Upper lobe of right lung (tissue), 1 donor: ENCODE measurements around the gene NBEA. TPM values are rescaled to one million over a fixed set of nuclear protein-coding genes. Genes with fewer than 3 reads are reported as not detected.

Experiments
- ATAC-seq: fragments of 200-7000 bp; cut with Tn5 transposase; one replicate; pipeline ENCODE4 v1.9.1; 2020; ENCODE audit warnings: mild to moderate bottlenecking, moderate library complexity
- DNase-seq: peaks from one replicate; pipeline ENCODE4 v3.0.0-alpha.2; 2020
- H3K27ac ChIP-seq: fragments of 200-600 bp; one replicate; pipeline ENCODE4 v1.8.0; 2022
- H3K27me3 ChIP-seq: fragments of 200-600 bp; one replicate; pipeline ENCODE4 v1.8.0; 2022; ENCODE audit warnings: mild to moderate bottlenecking
- H3K36me3 ChIP-seq: fragments of 200-600 bp; one replicate; pipeline ENCODE4 v1.8.0; 2022
- H3K4me1 ChIP-seq: fragments of 200-600 bp; one replicate; pipeline ENCODE4 v1.8.0; 2022
- H3K4me3 ChIP-seq: fragments of 200-600 bp; one replicate; pipeline ENCODE4 v1.8.0; 2022; ENCODE audit warnings: mild to moderate bottlenecking
- H3K9me3 ChIP-seq: fragments of 200-600 bp; one replicate; pipeline ENCODE4 v1.8.0; 2022
- CTCF ChIP-seq: fragments of 200-600 bp; IDR thresholded peaks from one replicate; pipeline ENCODE4 v1.8.0; 2022; ENCODE audit warnings: antibody characterized with exemption
- intact Hi-C: fragments of 100-400 bp; cut with DNase I; formaldehyde crosslinking; loops from one replicate; pipeline ENCODE4 v1.11.0; 2022
- total RNA-seq: library from RNA; stranded (reverse); fragmentation: NEBNext Ultra II Directional; extraction: Animal tissue kit (Norgen Biotek cat#: 25700); gene quantifications from one replicate; pipeline ENCODE4 v1.2.1, GENCODE V29; 2021
- donor health status: DM: no; HTN: yes; CAD: no; lungs with severe emphysema.

The NBEA gene
- total RNA-seq, 1 donor from 2014 or later: 5.6 TPM

- intact Hi-C loops: no loop called here
- DNase-seq (no peak), ATAC-seq (no peak)
- Histone ChIP-seq H3K36me3 (no peaks in the 10 kb centered on the region), H3K9me3 (no peaks in the 10 kb centered on the region), H3K27me3 (peaks cover 96% of the 10 kb centered on the region), H3K4me3 (no peak overlapping the region), H3K4me1 (peaks cover 5% of the 10 kb centered on the region), H3K27ac (no peak overlapping the region)
- TF ChIP-seq CTCF: no peak
Observed at GRCh38 chr13:35473802-35474201, 531.7 kb downstream of the NBEA start.

- DNase-seq (no peak), ATAC-seq (no peak)
- no peaks in the 10 kb centered on the region for H3K36me3 ChIP-seq
- H3K27me3 ChIP-seq: peaks cover 89% of the 10 kb centered on the region
- H3K4me1 ChIP-seq: peaks cover 5% of the 10 kb centered on the region
- TF ChIP-seq CTCF: no peak
- no peaks in the 10 kb centered on the region for H3K9me3 ChIP-seq
- H3K4me3 ChIP-seq: no peak overlapping the region
- intact Hi-C loops: no loop called here
- H3K27ac ChIP-seq: no peak overlapping the region
Observed at GRCh38 chr13:35474496-35475211, 532.6 kb downstream of the NBEA start.

- Histone ChIP-seq H3K9me3 (no peaks in the 10 kb centered on the region), H3K27me3 (peaks cover 82% of the 10 kb centered on the region), H3K4me1 (peaks cover 3% of the 10 kb centered on the region), H3K36me3 (no peaks in the 10 kb centered on the region), H3K27ac (no peak overlapping the region), H3K4me3 (peak overlapping the region; percentile 24)
- ATAC-seq (peak; percentile 31), DNase-seq (no peak)
- no peak for TF ChIP-seq CTCF
- intact Hi-C loops: no loop called here
Observed at GRCh38 chr13:35475212-35475959, 533.3 kb downstream of the NBEA start.

- ATAC-seq (no peak), DNase-seq (no peak)
- peaks cover 75% of the 10 kb centered on the region for H3K27me3 ChIP-seq
- H3K36me3 ChIP-seq: no peaks in the 10 kb centered on the region
- H3K27ac ChIP-seq: no peak within 1 kb of the TSS
- H3K4me3 ChIP-seq: peak within 1 kb of the TSS; percentile 24
- TF ChIP-seq CTCF: no peak
- H3K4me1 ChIP-seq: no peaks in the 10 kb centered on the region
- H3K9me3 ChIP-seq: no peaks in the 10 kb centered on the region
- intact Hi-C loops: no loop called here
Observed at GRCh38 chr13:35475960-35476943, 534.2 kb downstream of the NBEA start, which contains the start of gene MAB21L1. TSS of gene MAB21L1 (minus strand) at chr13:35476689. CDS start at chr13:35476138, 551 bp downstream.

GRCh38 chr13:35477386-35477946, 535.4 kb downstream of the NBEA start:
- TF ChIP-seq CTCF: no peak
- DNase-seq: no peak
- Histone ChIP-seq H3K27me3 (peaks cover 64% of the 10 kb centered on the region), H3K27ac (no peak overlapping the region), H3K36me3 (no peaks in the 10 kb centered on the region), H3K4me1 (no peaks in the 10 kb centered on the region), H3K9me3 (no peaks in the 10 kb centered on the region), H3K4me3 (no peak overlapping the region)
- no peak for ATAC-seq
- intact Hi-C loops: no loop called here
